Muscle of arm (tissue), 14 donors: ENCODE results near the gene FGF6. TPM values are rescaled to one million over a fixed set of nuclear protein-coding genes. Genes with fewer than 3 reads are reported as not detected.
"Not testable (repeated sequence)": the region's sequence is repeated elsewhere in the genome, so short reads cannot be mapped to it uniquely, and the experiment has no call there.

Experiments used
- DNase-seq: peaks from one replicate; pipeline ENCODE4 v3.0.0-alpha.2; 2013
- long read RNA-seq, 11 donors: transcript quantifications; one replicate each; lab custom pipeline, GENCODE V29; 2026
- polyA plus RNA-seq, 12 donors: library from polyadenylated mRNA; unstranded; fragments of 120-200 nt; gene quantifications; one replicate each; pipeline ENCODE4 v1.2.1, GENCODE V29; 2013; ENCODE audit not compliant: insufficient read length in 12 of 12

FGF6 gene, protein sequence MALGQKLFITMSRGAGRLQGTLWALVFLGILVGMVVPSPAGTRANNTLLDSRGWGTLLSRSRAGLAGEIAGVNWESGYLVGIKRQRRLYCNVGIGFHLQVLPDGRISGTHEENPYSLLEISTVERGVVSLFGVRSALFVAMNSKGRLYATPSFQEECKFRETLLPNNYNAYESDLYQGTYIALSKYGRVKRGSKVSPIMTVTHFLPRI
- polyA plus RNA-seq = 10 to 100 TPM in 11 of 12 donors, not detected in 1; 12.8 to 49.3 (median 37.2) TPM
- long read RNA-seq, donor 1 = 0 reads
- long read RNA-seq, donor 2, transcript FGF6-201 (3 exons, 743 nt) = major isoform, 11 of 12 reads
- long read RNA-seq, donor 2, partial matches to known transcripts = 0 of 12 reads
- long read RNA-seq, donor 2, other reads (novel, unspliced or antisense) = 0 of 12 reads
- long read RNA-seq, donor 3, transcript FGF6-201 (3 exons, 743 nt) = major isoform, 10 of 11 reads
- long read RNA-seq, donor 3, partial matches to known transcripts = 0 of 11 reads
- long read RNA-seq, donor 3, other reads (novel, unspliced or antisense) = 0 of 11 reads
- long read RNA-seq, donor 4, transcript FGF6-201 (3 exons, 743 nt) = major isoform, 8 of 8 reads
- long read RNA-seq, donor 4, partial matches to known transcripts = 0 of 8 reads
- long read RNA-seq, donor 4, other reads (novel, unspliced or antisense) = 0 of 8 reads
- long read RNA-seq, donor 5 = 0 reads
- long read RNA-seq, donor 6, transcript FGF6-201 (3 exons, 743 nt) = major isoform, 5 of 5 reads
- long read RNA-seq, donor 6, partial matches to known transcripts = 0 of 5 reads
- long read RNA-seq, donor 6, other reads (novel, unspliced or antisense) = 0 of 5 reads
- long read RNA-seq, donor 7, transcript FGF6-201 (3 exons, 743 nt) = major isoform, 11 of 17 reads
- long read RNA-seq, donor 7, partial matches to known transcripts = 6 of 17 reads
- long read RNA-seq, donor 7, other reads (novel, unspliced or antisense) = 0 of 17 reads
- long read RNA-seq, donor 8, transcript FGF6-201 (3 exons, 743 nt) = major isoform, 45 of 74 reads
- long read RNA-seq, donor 8, partial matches to known transcripts = 29 of 74 reads
- long read RNA-seq, donor 8, other reads (novel, unspliced or antisense) = 0 of 74 reads
- long read RNA-seq, donor 9, partial matches to known transcripts = 0 of 3 reads
- long read RNA-seq, donor 9, other reads (novel, unspliced or antisense) = 0 of 3 reads
- long read RNA-seq, donor 10, transcript FGF6-201 (3 exons, 743 nt) = major isoform, 13 of 22 reads
- long read RNA-seq, donor 10, partial matches to known transcripts = 9 of 22 reads
- long read RNA-seq, donor 10, other reads (novel, unspliced or antisense) = 0 of 22 reads
- long read RNA-seq, donor 11, transcript FGF6-201 (3 exons, 743 nt) = major isoform, 12 of 17 reads
- long read RNA-seq, donor 11, partial matches to known transcripts = 5 of 17 reads
- long read RNA-seq, donor 11, other reads (novel, unspliced or antisense) = 0 of 17 reads

DNA sequence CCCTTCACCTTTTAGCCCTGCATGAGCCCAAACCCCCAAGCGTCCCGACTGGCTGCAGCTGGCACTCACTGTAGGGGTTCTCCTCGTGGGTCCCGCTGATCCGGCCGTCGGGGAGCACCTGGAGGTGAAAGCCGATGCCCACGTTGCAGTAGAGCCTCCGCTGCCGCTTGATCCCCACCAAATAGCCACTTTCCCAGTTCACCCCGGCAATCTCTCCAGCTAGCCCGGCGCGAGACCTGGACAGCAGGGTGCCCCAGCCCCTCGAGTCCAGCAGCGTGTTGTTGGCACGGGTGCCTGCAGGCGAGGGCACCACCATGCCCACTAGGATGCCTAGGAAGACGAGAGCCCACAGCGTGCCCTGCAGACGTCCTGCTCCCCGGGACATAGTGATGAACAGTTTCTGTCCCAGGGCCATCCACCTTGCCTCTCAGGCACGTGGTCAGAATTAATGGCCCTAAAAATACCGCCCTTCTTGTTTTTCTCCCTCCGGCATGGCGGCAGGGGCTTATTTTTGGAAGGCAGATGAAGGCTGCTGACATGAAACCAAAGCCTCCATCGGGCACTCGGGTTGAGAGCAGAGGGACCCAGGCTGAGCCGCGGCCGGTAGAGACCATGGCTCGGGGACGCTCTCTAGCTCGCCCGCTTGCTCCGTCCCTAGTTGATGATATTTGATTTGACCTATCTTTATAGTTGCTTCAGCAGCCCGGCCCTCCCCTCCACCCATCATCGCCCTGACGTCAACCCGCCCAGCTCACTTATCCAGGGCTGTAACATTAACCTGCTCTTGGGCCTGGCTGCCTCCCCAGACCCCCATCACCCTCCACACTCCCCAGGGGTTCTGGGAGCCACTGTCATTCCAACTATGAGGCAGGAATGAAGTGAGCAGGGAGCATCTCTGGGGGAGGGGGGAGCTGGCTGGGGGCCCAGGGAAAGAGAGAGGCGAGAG, at the start of gene FGF6:
Gene FGF6 (minus strand): TSS at position 660 of the 946 bp plus-strand sequence. CDS start 245 bp downstream, at position 415.
- DNase-seq = no peak

DNA sequence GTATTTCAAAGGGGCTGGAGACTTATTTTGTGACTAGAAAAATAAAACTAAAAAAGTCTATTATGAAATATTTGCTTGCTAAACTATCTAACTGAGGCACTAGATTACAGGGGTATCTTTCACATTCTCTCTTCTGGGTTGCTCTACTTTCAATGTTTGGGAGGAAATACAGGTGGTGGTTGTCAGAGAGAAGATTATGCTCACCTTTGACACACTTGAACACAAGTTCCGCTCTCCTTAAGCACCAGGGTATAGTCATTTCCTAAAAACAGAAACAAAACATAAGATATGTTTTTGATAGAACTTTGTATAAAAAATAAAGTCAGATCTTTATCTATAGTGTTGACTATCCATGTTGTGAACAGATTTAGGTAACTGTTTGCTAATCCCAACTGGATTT, 45.4 kb upstream of the FGF6 start:
- DNase-seq = no peak

GRCh38 chr12:4489556-4489955, 43.9 kb upstream of the FGF6 start:
- DNase-seq = no peak

GRCh38 chr12:4486980-4487379, 41.4 kb upstream of the FGF6 start:
- no peak for DNase-seq

DNA sequence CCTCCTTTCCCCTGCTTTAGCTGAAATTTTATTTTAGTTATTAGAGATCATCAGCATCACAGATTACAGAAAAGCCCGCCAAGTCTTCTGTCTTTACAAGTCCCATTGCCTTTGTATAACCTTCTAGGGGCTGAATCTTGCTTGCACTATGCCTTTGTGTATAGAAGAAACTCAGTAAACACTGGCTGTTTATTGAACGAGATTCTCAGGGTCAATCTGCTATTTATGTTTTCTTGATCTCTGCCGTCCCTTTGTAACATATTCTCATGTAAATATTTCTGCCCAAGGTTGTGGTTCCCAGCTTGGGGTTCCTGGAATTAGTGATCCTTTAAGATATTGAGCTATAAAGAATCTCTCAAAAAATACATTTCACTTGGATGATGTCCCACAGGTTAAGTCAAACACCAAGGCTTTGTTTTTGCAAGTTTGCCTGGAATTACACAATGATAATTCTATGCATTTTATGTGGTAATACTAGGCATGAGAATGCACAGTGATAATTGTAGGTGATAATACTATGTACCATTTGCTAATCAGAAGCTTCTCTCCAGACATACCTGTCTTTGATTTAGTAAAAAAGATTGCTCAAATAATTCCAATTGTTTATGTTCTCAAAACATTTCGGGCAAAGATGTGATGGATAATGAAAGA, 40.6 kb upstream of the FGF6 start:
- DNase-seq = no peak

DNA sequence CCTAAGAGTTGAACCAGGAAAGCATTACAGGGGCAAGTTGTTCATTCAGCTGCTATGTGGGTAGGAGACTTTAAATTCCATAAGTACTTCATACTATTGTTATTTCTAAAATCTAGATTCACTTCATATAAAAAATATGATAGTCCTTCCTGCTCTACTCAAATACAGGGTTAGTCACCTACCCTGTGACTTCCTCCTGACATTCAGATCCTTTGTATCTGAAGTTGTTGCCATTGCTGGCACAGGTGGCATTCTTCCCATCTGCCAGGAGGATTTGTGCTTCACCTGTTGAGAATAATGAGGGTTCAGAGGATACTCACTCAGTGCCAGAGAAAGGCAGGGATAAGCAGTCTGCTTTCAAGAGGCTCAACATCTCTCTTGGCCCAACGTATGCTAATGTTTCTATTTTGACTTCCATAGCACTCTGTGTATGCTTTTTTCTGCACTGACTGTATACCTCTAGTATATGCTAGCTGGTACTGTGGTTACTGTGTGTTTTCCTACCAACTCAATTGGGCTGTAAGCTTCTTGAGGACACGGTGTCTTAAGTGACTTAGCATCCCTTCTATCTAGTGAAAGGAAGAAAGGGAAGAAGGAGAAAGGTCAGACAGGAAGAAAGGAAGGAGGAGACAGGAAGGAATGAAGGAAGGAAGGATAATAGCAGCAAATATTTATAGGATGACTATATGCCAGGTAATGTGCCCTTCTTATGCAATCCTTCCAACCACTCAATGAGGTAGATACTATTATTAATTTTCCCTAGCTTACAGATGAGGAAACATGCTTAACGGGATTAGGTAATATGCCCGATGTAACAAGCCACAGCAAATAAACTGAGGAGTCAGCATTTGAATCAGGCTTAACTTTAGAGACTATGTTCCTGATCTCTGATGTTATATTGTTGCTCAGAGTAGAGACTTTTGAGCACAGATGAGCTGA, 38.5 kb upstream of the FGF6 start:
- no peak for DNase-seq

DNA sequence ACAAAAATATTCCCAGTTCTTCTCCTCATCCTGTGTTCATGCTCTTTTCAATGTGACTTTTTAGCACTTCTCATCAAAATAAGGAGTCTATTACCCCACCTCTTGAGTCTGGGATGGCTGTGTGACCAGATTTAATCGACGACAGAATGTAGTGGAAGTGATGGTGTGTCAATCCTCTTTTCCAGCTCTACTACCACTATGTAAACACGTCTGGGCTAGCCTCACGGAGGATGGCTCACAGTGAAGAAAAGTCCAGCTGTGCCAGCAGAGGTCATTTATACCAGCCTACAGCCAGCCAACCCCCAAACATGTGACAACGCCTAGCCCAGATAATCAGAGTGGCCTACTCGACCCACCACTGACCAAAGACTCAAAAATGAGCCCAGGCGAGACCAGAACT, 37.3 kb upstream of the FGF6 start:
- DNase-seq = no peak

GRCh38 chr12:4478933-4479332, 33.3 kb upstream of the FGF6 start:
- DNase-seq = no peak

- DNase-seq = no peak
These were observed 31.5 kb upstream of the FGF6 start for GRCh38 chr12:4477129-4477528.

GRCh38 chr12:4472046-4472445, 26.4 kb upstream of the FGF6 start:
- DNase-seq = no peak

GRCh38 chr12:4471256-4471655, 25.6 kb upstream of the FGF6 start:
- no peak for DNase-seq

DNA sequence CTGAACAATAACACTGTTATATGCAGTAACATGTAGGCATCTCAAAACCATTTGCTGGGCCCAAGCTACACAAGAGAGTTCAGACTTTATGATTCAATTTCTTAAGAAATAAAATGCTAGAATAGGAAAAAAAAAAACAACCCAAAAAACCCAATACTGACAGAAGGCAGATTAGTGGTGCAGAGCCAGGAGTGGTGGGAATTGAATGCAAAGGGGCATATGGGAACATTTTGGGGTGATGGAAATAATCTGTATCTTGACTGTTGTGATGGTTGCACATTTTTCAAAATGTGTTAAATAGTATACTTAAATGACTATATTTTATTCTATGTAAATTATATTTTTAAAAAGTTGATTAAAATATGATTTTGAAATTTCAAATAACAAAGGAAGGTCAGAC, 23.4 kb upstream of the FGF6 start:
- DNase-seq = no peak

GRCh38 chr12:4460761-4461160, 15.1 kb upstream of the FGF6 start:
- DNase-seq = no peak

GRCh38 chr12:4455849-4456248, 10.2 kb upstream of the FGF6 start:
- DNase-seq = not testable (repeated sequence)

DNA sequence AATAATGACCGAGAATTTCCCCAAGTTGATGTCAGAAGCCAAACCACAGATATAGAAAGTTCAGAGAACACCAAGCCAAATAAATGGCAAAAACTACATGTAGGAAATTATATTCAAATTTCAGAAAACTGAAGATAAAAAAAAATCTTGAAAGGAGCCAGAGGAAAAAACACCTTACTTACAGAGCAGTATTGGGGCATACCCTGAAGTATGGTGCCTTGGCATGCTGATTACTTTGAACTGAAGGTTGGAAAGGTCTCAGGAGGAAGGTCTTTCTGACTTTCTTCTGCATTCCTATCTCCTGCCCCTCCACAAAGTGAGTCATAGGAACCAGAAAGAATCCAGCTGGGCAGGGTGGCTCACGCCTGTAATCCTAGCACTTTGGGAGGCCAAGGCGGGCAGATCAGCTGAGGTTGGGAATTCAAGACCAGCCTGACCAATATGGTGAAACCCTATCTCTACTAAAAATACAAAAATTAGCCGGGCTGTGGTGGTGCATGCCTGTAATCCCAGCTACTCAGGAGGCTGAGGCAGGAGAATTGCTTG, 8.8 kb upstream of the FGF6 start:
- no peak for DNase-seq

GRCh38 chr12:4451694-4452093, 6.1 kb upstream of the FGF6 start:
- no peak for DNase-seq

GRCh38 chr12:4450551-4451112, 5.0 kb upstream of the FGF6 start:
- no peak for DNase-seq

- DNase-seq = no peak
These were observed 4.2 kb upstream of the FGF6 start for GRCh38 chr12:4449851-4450221.
